ENCODE results near the gene GARIN6. TPM values are rescaled to one million over a fixed set of nuclear protein-coding genes. Genes with fewer than 3 reads are reported as not detected.
A peak's percentile ranks its signal among the peaks of the same experiment; 100 is the strongest.

The GARIN6 gene
- total RNA-seq (2014; rRNA removed; shearing (Covaris generic); ENCODE audit: low replicate concordance) = not detected in 2 replicates

GRCh38 chr12:99647453-99647852, at the start of gene GARIN6:
Gene GARIN6 (plus strand): TSS chr12:99647753. CDS start chr12:99648175, 422 bp downstream.
- Histone ChIP-seq H2AFZ (ENCODE audit: low read length) (no peak within 1 kb of the TSS), H3K9me3 (ENCODE audit: low read length) (no peaks in the 10 kb centered on the region), H3K79me2 (ENCODE audit: low read length) (no peaks in the 10 kb centered on the region), H4K20me1 (ENCODE audit: insufficient read depth, low read depth, low read length) (no peaks in the 10 kb centered on the region), H3K4me2 (ENCODE audit: low read depth, low read length, poor library complexity, severe bottlenecking) (no peak within 1 kb of the TSS), H3K4me1 (ENCODE audit: low read length) (peaks cover 40% of the 10 kb centered on the region), H3K27ac (ENCODE audit: low read length) (no peak within 1 kb of the TSS), H3K36me3 (ENCODE audit: insufficient read depth, low read length) (no peaks in the 10 kb centered on the region), H3K9me2 (replicated peaks; ENCODE audit: insufficient read depth, low read length) (no peaks in the 10 kb centered on the region), H3K4me3 (ENCODE audit: low read length) (no peak within 1 kb of the TSS), H3K27me3 (ENCODE audit: low read length) (no peaks in the 10 kb centered on the region), H3K9ac (ENCODE audit: low read length) (no peak within 1 kb of the TSS)
- no peak for DNase-seq

DNA sequence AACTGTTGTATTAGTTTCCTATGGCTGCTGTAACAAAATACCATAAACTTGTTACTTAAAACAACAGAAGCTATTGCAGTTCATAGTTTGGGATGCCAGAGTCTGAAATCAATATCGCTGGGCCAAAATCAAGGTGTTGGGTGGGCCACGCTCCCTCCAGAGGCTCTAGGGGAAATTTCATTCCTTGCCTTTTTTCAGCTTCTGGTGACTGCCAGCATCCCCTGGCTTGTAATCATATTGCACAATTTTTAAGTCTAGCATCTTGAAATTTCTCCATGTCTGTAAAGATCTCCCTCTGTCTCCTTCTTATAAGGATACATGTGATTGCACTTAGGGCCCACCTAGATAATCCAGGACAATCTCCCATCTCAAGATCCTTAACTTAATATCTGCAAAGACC, 48.8 kb upstream of the GARIN6 start:
- Histone ChIP-seq H3K36me3 (ENCODE audit: insufficient read depth, low read length) (no peaks in the 10 kb centered on the region), H3K79me2 (ENCODE audit: low read length) (no peaks in the 10 kb centered on the region), H3K9me2 (replicated peaks; ENCODE audit: insufficient read depth, low read length) (no peaks in the 10 kb centered on the region), H3K9me3 (ENCODE audit: low read length) (no peaks in the 10 kb centered on the region), H2AFZ (ENCODE audit: low read length) (no peak overlapping the region), H4K20me1 (ENCODE audit: insufficient read depth, low read depth, low read length) (no peaks in the 10 kb centered on the region), H3K4me2 (ENCODE audit: low read depth, low read length, poor library complexity, severe bottlenecking) (peak overlapping the region; percentile 71), H3K27me3 (ENCODE audit: low read length) (no peaks in the 10 kb centered on the region), H3K4me3 (ENCODE audit: low read length) (no peak overlapping the region), H3K27ac (ENCODE audit: low read length) (peak overlapping the region; percentile 98), H3K9ac (ENCODE audit: low read length) (peak overlapping the region; percentile 64; the same call in 1 of the 2 replicates), H3K4me1 (ENCODE audit: low read length) (peaks cover 75% of the 10 kb centered on the region)
- DNase-seq = peak; percentile 53

DNA sequence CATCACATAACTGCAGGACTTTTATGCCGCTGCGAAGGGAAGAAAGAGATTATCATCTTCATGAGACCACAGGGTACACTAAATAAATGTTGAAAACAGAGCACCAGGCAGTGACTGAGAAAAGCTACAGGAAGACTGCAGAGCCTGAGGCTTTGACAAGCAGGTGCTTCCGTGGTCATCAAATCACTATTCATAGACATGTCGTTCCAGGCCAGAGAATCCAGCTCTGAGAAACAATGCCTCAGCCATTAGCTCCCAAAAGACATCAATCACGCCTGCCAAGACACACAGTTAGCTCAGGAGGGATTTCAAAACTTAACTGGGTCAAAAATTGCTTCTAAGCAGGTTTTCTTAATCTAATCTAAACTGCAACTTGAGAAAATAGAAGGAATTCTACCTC, 47.2 kb upstream of the GARIN6 start:
- Histone ChIP-seq H3K27ac (ENCODE audit: low read length) (peak overlapping the region; percentile 98), H3K4me2 (ENCODE audit: low read depth, low read length, poor library complexity, severe bottlenecking) (peak overlapping the region; percentile 71), H3K9ac (ENCODE audit: low read length) (peak overlapping the region; percentile 64), H4K20me1 (ENCODE audit: insufficient read depth, low read depth, low read length) (no peaks in the 10 kb centered on the region), H3K4me1 (ENCODE audit: low read length) (peaks cover 73% of the 10 kb centered on the region), H3K79me2 (ENCODE audit: low read length) (no peaks in the 10 kb centered on the region), H3K27me3 (ENCODE audit: low read length) (no peaks in the 10 kb centered on the region), H3K9me3 (ENCODE audit: low read length) (no peaks in the 10 kb centered on the region), H3K4me3 (ENCODE audit: low read length) (peak overlapping the region; percentile 29), H2AFZ (ENCODE audit: low read length) (0 out of 2 replicates have a peak overlapping the region, but pooled peaks have one; percentile 11), H3K36me3 (ENCODE audit: insufficient read depth, low read length) (no peaks in the 10 kb centered on the region), H3K9me2 (replicated peaks; ENCODE audit: insufficient read depth, low read length) (no peaks in the 10 kb centered on the region)
- peak; percentile 92 for DNase-seq

GRCh38 chr12:99609455-99610181, 37.9 kb upstream of the GARIN6 start:
- no peaks in the 10 kb centered on the region for H3K79me2 ChIP-seq (ENCODE audit: low read length)
- H3K27ac ChIP-seq (ENCODE audit: low read length) = no peak overlapping the region
- H4K20me1 ChIP-seq (ENCODE audit: insufficient read depth, low read depth, low read length) = no peaks in the 10 kb centered on the region
- peaks cover 40% of the 10 kb centered on the region for H3K4me1 ChIP-seq (ENCODE audit: low read length)
- no peak overlapping the region for H3K4me2 ChIP-seq (ENCODE audit: low read depth, low read length, poor library complexity, severe bottlenecking)
- H3K9me2 ChIP-seq (replicated peaks; ENCODE audit: insufficient read depth, low read length) = no peaks in the 10 kb centered on the region
- H2AFZ ChIP-seq (ENCODE audit: low read length) = no peak overlapping the region
- H3K36me3 ChIP-seq (ENCODE audit: insufficient read depth, low read length) = no peaks in the 10 kb centered on the region
- no peaks in the 10 kb centered on the region for H3K27me3 ChIP-seq (ENCODE audit: low read length)
- no peak overlapping the region for H3K9ac ChIP-seq (ENCODE audit: low read length)
- no peak for DNase-seq
- no peak overlapping the region for H3K4me3 ChIP-seq (ENCODE audit: low read length)
- H3K9me3 ChIP-seq (ENCODE audit: low read length) = no peaks in the 10 kb centered on the region

DNA sequence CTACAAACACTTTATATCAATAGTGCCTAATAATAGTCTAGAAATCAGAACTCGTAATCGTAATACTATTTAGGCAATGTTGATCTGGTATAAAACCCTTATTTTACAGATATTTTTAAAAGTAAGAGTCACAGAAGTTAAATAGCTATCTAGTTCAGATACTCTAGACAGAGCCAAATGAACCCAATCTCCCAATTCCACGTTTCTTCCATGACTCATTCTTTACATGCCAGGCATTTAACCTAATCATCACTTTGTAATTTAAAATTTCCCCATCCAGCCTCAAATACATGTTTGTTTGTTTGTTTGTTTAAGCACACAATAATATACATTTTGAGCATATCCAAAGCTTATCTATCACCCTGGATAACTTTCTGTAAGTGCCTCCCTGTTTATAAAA, 36.4 kb upstream of the GARIN6 start:
- Histone ChIP-seq H3K27me3 (ENCODE audit: low read length) (no peaks in the 10 kb centered on the region), H2AFZ (ENCODE audit: low read length) (no peak overlapping the region), H3K36me3 (ENCODE audit: insufficient read depth, low read length) (no peaks in the 10 kb centered on the region)

DNA sequence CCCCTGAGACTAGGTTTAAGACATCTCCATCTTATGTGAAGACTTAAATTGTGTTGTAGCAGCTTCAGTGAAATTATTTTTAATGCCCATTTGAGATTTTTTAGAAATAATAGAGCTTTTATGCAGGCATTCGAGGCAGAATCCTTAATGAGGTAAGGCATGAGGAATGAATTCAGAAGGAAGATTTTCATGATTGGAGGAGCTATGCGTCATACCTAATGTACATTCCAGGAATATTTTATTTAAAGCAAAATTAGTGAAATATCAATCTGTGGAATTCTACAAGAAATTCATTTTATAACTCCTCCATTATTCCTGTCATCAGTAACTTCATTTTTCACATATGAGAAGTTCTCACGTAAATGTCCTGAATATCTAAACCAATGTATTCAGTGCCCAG, 36.0 kb upstream of the GARIN6 start:
- Histone ChIP-seq H4K20me1 (ENCODE audit: insufficient read depth, low read depth, low read length) (no peaks in the 10 kb centered on the region), H3K27ac (ENCODE audit: low read length) (no peak overlapping the region), H3K9me3 (ENCODE audit: low read length) (no peaks in the 10 kb centered on the region), H3K27me3 (ENCODE audit: low read length) (no peaks in the 10 kb centered on the region), H3K4me3 (ENCODE audit: low read length) (no peak overlapping the region), H3K36me3 (ENCODE audit: insufficient read depth, low read length) (no peaks in the 10 kb centered on the region), H3K79me2 (ENCODE audit: low read length) (no peaks in the 10 kb centered on the region), H3K4me1 (ENCODE audit: low read length) (peaks cover 46% of the 10 kb centered on the region), H2AFZ (ENCODE audit: low read length) (no peak overlapping the region), H3K9me2 (replicated peaks; ENCODE audit: insufficient read depth, low read length) (no peaks in the 10 kb centered on the region), H3K4me2 (ENCODE audit: low read depth, low read length, poor library complexity, severe bottlenecking) (peak overlapping the region; percentile 6), H3K9ac (ENCODE audit: low read length) (no peak overlapping the region)
- no peak for DNase-seq

More for the DNA sequence above, 36.4 kb upstream of the GARIN6 start:
- DNase-seq = no peak
- Histone ChIP-seq H3K27ac (ENCODE audit: low read length) (no peak overlapping the region), H3K9me3 (ENCODE audit: low read length) (no peaks in the 10 kb centered on the region), H3K4me1 (ENCODE audit: low read length) (peaks cover 46% of the 10 kb centered on the region), H3K9me2 (replicated peaks; ENCODE audit: insufficient read depth, low read length) (no peaks in the 10 kb centered on the region), H3K4me2 (ENCODE audit: low read depth, low read length, poor library complexity, severe bottlenecking) (peak overlapping the region; percentile 6), H3K9ac (ENCODE audit: low read length) (no peak overlapping the region), H3K4me3 (ENCODE audit: low read length) (no peak overlapping the region), H3K79me2 (ENCODE audit: low read length) (no peaks in the 10 kb centered on the region), H4K20me1 (ENCODE audit: insufficient read depth, low read depth, low read length) (no peaks in the 10 kb centered on the region)

GRCh38 chr12:99618657-99619056, 28.9 kb upstream of the GARIN6 start:
- peak overlapping the region; percentile 59 for H3K9ac ChIP-seq (ENCODE audit: low read length)
- DNase-seq = no peak
- no peaks in the 10 kb centered on the region; the same call in 1 of the 2 replicates for H3K36me3 ChIP-seq (ENCODE audit: insufficient read depth, low read length)
- no peaks in the 10 kb centered on the region for H3K27me3 ChIP-seq (ENCODE audit: low read length)
- peak overlapping the region; percentile 40; the same call in 1 of the 2 replicates for H2AFZ ChIP-seq (ENCODE audit: low read length)
- H3K4me3 ChIP-seq (ENCODE audit: low read length) = peak overlapping the region; percentile 25; the same call in 1 of the 2 replicates
- H3K9me3 ChIP-seq (ENCODE audit: low read length) = no peaks in the 10 kb centered on the region
- H3K27ac ChIP-seq (ENCODE audit: low read length) = peak overlapping the region; percentile 83
- peak overlapping the region; percentile 43 for H3K4me2 ChIP-seq (ENCODE audit: low read depth, low read length, poor library complexity, severe bottlenecking)
- no peaks in the 10 kb centered on the region for H4K20me1 ChIP-seq (ENCODE audit: insufficient read depth, low read depth, low read length)
- H3K9me2 ChIP-seq (replicated peaks; ENCODE audit: insufficient read depth, low read length) = no peaks in the 10 kb centered on the region
- H3K4me1 ChIP-seq (ENCODE audit: low read length) = peaks cover 47% of the 10 kb centered on the region
- no peaks in the 10 kb centered on the region for H3K79me2 ChIP-seq (ENCODE audit: low read length)

- peak overlapping the region; percentile 55; the same call in 1 of the 2 replicates for H2AFZ ChIP-seq (ENCODE audit: low read length)
- H3K9me3 ChIP-seq (ENCODE audit: low read length) = no peaks in the 10 kb centered on the region
- H3K79me2 ChIP-seq (ENCODE audit: low read length) = no peaks in the 10 kb centered on the region
- no peaks in the 10 kb centered on the region for H4K20me1 ChIP-seq (ENCODE audit: insufficient read depth, low read depth, low read length)
- peak; percentile 92 for DNase-seq
- peak overlapping the region; percentile 83 for H3K27ac ChIP-seq (ENCODE audit: low read length)
- peak overlapping the region; percentile 25; the same call in 1 of the 2 replicates for H3K4me3 ChIP-seq (ENCODE audit: low read length)
- H3K9me2 ChIP-seq (replicated peaks; ENCODE audit: insufficient read depth, low read length) = no peaks in the 10 kb centered on the region
- H3K27me3 ChIP-seq (ENCODE audit: low read length) = no peaks in the 10 kb centered on the region
- H3K36me3 ChIP-seq (ENCODE audit: insufficient read depth, low read length) = no peaks in the 10 kb centered on the region; the same call in 1 of the 2 replicates
- H3K4me2 ChIP-seq (ENCODE audit: low read depth, low read length, poor library complexity, severe bottlenecking) = peak overlapping the region; percentile 43
- peak overlapping the region; percentile 59 for H3K9ac ChIP-seq (ENCODE audit: low read length)
- peaks cover 46% of the 10 kb centered on the region for H3K4me1 ChIP-seq (ENCODE audit: low read length)
Observed at GRCh38 chr12:99619389-99620158, 28.0 kb upstream of the GARIN6 start.

Measured in Karpas-422 (cell line).